Dermis blood vessel endothelial cell (primary cell): ENCODE results near the gene STAT5A. TPM values are rescaled to one million over a fixed set of nuclear protein-coding genes. Genes with fewer than 3 reads are reported as not detected.

Experiments used
- DNase-seq: peaks from one replicate; pipeline ENCODE4 v3.0.0; 2010
- total RNA-seq: library from RNA; depleted of rRNA; stranded (reverse); fragments of >200 nt; gene quantifications from 2 replicates; pipeline ENCODE4 v1.2.3, GENCODE V29; 2014

The STAT5A gene
- total RNA-seq, 1 donor from 2014 or later, result 60.2 TPM

DNA sequence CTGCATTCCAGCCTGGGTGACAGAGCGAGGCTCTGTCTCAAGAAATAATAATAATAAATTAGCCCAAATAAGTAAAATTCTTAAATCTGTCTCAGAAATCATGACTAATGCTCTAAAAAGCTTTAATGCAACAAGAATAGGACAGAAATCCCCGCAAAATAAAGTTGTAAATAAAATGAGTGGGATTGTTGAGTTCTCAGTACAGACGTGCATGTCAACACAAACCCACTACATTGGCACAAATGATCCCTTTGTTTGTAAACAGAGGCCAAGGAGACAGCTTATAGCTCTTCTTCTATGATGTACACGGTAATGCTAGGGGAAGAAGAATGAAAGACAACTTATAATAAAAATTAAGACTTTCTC, 18.1 kb upstream of the STAT5A start:
- DNase-seq, result no peak

DNA sequence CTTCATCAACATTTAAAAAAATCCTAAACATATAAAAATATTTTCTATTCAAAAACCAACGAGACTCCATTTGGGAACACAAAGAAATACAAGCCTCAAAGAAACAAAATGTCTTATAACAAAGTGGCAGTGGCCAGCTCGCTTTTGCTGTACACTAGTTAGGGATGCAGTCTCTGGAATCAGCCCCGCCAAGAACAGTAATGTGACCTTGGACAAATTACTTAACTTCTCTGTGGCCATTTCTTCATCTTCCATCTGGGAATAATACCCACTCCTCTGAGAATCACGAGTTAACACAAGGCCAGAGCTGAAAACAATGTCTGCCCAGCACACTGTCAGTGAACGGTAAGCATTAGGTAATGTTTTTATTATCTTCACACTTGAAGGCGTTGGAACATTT, 17.7 kb upstream of the STAT5A start:
- no peak for DNase-seq

DNA sequence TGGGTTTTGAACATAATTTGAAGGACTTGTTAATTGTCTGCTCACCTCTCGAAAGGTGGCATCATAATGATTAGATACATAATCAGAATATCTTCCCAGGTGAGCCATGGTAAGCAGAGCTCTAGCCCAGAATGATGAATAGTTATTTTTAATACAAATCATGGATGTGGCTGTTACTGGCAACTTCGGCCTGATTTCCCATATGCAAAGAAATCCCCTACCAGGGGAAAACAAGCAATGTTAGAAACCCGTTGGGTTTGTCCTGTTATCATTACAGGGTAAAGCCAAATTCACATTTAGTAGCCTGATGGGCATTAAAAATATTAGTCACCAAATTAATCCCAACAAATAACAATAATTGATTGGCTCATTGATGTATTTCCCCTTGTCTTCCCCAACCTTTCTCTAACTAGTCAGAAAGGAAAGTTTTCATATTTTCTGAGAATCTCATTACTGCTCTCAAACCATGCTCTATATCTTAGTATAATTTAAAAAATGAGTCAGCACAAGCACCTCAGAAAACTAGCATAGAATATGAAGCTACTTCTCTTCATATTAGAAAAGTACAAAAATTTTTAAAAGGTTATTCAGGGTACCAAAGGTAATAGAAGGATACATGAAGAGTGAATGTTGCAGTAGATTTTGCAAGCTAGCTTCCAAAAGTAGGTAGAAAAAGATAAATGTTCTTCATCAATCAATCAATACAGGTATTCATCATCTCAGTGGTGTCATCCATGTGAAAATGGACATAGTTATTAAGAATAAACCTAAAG, 17.1 kb upstream of the STAT5A start:
- DNase-seq, result no peak

DNA sequence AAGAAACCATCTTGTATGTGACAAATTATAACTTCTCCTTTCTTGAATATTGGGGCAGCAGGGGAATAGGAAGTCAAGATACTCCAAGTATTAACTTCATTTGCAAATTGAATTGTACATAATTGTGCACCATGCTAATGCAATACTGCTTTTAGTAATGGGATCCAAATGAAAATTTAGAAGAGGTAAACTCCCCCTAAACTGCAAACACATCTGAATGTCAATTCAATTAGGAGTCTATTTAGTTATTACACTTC, 16.6 kb upstream of the STAT5A start:
- no peak for DNase-seq

DNA sequence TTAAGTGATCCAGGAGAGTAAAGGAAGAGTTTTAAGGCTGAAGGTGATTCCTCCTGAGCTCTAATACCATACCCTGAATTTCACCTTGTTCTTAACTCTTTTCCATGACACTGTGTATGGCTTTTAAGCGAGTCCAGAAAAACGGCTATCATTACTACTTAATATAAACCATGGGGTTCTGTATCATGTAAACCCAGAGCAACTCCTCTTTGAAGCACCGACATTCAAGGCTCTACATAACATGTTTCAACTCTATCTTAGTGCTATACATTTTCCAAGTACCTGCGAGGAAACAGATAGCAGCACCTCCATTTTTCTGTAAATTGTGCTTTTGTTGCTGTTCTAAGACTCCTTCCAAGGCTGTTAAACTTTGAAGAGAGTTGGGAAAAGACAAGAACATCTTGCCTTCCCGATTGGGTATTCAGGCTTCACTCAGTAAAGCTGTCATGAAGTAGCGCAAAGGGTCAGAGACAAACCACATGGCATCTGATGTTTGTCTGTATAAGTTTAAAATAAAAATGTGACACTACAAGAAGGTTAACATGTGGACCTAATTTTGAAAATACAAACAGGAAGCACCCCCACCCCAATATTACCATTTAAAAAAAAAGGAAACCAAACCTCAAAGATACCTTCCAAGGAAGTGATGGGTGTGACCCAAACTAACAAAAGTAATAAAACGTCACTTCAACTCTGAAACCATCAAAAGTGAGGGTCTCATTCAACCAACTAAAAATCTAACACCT, 16.0 kb upstream of the STAT5A start:
- DNase-seq, result no peak

DNA sequence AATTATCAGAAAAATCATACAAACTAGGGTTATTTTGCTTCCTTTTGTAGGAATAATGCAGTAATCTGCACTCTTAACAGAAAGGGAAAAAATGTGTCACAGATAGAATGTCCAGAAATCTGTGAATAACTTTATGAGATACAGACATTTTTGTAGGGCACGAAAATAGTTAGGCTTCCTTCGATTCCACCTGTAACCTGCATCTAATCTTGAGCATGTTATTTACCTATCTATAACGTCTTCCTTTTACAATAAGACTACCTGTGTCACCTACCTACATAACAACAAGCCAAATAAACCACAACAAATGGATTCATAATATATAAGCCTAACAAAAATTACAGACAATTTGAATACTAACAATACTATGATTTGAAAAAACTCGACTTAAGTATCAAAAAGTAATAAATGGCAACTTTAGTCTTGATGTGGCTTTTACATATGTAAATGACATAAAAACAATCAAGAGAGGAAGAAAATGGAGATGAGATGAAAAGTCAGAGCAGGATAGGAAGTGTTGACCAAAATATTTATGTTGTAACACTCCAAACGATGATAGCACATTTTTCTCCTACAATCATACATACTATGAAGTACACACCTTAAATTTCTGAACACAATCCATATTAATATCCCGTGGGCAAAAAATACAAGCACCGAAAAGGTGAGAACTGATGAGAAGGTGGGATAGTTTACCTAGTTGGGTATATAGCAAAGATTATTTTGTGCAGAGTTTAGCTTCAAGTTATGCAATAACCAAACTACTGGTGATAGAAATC, 14.6 kb upstream of the STAT5A start:
- no peak for DNase-seq

DNA sequence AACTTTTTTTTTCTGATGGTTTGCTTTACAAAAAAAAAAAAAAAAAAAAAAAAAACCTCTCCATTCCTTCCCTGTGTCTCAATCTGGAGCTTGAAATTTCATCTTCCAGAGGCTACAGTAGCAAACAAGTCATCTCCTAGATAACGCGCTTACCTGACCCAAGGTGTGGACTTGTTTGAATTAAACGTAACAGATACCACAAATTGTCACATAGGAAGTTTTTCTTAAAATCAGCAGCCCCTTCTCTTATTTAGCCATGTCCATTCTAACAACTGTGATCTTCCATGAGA, 14.1 kb upstream of the STAT5A start:
- no peak for DNase-seq

DNA sequence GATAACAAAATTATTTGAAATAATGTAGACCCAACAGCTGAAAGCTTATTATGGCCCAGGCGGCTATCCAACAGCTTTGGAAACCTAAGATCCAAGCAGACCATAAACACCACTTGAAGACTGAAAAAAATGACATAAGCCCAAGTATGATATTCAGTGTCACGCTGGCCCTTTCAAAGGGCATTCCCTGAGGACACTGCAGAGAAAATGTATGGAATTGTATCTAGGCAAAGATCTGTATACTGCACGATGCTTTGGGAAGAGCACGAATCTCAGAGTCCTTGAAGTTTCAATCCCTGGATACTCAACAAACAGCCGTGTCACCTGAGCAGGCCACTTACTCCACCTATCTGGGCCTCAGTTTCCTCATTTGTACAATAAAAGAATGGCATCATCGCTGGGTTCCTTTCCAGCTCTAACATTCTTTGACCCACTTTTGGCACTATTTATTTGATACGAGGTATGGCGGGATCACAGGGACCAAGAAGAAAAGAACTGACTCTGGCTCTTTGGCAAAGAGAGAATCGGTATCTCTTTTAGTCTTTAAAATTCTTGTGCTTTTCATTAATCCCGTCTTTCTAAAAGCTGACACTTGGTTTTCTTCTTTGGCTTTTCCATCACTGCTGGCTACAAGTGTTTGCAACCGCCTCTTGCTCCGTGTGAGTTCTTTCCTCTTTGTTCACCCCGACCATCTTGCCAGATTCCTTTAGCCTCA, 13.3 kb upstream of the STAT5A start:
- no peak for DNase-seq

DNA sequence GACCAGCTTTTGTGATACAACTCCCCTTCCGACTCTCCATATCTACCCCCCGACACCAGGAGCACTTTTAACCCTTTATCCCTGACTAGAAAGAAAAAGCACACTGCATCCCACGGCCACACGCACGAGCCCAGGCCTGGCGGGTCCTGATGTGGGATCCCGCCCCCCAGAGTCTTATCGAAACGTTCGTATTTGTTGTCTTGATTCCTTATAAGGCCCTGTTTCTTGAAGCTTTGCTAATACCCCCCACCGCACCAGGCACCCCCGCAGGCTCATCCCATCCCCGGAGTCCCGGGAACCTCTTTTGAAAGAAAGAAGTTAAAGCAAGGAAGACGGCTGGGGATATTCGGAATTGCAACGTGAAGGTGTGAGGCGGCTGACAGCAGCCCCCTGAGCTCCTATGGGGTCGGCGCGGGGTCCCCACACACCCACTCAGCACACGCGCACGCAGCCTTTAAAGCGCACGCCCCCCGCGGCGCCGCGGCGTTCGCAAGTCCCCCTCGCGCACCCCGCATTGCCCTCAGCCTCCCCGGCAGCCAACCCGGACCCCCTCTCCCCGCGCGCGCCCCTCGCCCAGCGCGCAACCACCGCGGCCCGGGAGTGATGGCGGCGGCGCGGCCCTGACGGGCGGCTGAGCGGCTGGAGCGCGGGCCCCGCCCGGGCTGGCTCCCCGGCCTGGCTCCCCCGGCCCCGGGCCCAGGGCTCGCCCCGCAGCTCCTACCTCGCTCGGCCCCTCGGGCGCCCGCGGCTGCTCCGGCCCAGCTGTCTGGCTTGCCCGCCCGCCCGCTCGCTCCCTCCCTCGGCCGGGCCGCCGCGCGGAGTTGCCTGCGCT, 12.6 kb upstream of the STAT5A start:
- DNase-seq, result peak; percentile 50

DNA sequence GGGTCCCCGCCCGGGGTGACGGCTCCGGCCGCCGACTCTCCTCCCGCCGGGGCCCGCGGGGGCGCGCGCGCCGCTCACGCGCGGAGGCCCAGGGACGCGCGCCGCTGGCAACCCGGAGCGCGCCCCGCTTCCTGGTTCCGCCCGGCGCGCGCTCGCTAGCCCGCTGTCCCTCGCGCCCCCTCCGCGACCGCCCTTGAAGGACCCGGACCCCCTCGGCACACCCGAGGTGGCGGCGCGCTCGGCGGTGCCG, 12.0 kb upstream of the STAT5A start, which contains the start of gene STAT5B:
Gene STAT5B, minus strand, starts transcription at position 33 of the 250 bp plus-strand sequence. CDS start 44,264 bp downstream, outside the sequence.
- peak; percentile 78 for DNase-seq

DNA sequence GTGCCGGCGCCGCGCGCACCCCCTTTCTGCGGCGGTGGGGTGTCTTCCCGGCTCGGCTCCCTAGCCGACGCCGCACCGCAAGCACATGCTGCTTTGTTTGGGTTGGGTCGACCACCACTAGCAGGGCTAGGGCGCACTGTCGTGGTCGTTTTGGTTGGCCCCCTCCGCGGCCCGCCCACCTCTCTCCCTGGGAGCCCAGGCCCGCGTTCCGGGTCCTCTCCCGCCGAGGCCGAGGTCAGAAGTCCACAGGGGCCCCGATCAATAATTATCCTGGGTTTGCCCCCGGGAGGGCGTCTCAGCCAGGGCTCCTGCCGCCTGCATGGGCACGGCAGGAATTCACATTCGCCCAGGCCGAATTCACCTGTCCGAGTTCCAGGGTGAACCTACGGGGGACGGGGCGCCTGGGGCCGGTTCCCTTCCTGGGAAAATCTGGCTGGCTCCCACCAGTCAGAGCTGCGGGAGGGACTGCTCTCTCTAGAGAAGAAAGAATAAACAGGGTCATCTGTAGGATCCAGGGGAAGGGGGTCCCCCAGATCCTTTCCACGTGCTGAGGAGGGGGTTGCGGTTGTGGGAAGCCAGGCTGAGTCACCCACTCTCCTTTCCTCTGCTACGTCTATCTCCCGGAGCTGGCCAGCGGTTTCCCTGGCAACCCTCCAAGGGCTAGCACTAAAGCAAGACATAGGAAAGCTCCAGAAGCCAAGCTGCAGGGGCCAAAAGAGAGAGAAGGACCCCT, 11.5 kb upstream of the STAT5A start:
- DNase-seq, result peak; percentile 87

DNA sequence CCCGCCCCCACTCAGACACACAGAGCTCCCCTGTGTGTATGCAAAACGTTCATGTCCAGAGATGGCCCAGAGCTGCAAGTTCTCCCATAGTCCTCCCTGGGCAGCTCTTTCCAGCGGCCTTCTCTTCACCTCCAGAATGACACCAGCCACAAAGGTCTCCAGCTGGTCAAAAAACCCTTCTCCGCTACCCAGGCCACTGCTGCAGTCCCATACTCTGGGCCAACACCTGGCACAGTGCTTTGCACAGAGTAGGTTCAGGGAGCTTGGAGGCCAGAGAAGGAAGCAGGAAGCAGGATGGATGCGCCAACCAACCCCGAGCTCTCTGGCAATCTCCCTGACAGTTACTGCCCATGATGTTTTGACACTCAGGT, 11.0 kb upstream of the STAT5A start:
- no peak for DNase-seq

DNA sequence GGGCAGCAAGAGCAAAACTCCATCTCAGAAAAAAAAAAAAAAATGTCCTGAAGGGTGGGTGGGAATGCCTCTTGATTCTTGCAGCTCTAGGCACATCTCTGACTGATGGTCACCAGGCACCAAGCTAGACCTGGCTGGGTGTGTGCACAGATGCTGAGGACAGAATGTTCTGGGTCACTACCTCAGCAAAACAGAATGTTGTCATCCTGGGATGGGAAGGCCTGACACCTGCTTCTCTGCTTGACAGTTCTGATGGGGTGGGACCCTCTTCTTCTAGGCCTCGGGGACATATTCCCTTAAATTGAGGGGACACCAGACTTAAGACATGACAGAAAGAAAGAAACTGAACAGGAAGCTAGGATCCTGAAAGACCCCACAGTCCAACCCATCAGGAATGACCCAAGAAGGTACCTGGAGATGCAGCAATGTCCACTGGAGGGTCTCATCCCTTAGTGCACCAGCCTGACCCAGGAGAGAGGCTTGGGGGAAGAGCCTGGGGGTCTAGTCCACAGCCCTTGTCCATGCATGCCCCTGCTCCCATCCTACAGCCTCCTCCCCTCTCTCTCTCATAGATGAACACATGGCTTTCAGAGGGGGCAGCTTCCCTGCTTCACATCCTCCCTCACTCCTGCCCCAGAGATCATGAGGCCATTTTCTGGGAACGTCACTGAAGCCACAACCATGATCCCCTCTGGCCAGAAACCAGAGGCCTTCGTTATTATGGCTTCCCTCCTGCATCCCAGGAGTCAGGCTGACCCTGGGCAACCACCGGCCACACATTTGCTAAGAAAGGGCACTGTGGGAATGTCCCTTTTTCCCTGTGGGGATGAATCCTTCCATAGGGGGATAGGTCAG, 8.3 kb upstream of the STAT5A start:
- no peak for DNase-seq

DNA sequence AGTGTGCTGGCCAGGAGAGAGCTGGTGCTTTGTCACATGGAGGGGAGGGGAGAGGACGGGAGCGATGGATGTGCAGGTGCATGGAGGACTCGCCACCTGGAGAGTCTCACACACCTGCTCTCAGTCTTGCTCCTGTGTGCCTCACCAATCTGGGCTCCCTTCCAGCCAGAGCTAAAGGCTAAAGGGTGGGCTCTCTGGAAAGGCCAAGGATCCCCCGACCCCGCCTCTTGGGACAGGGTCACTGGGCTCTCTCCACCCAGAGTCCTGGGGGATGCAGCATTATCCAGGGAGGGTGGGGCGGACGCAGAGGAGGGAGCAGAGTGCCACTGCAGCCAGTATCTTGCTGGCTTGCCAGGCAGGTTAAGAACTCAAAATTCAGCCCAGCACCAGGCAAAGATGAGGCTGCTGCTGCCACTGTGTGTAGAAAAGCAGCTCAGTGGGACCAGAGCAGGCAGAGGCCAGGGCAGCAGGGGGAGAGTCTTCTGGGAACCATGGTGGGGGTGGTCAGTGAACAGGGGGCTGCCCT, 6.7 kb upstream of the STAT5A start:
- DNase-seq, result no peak

DNA sequence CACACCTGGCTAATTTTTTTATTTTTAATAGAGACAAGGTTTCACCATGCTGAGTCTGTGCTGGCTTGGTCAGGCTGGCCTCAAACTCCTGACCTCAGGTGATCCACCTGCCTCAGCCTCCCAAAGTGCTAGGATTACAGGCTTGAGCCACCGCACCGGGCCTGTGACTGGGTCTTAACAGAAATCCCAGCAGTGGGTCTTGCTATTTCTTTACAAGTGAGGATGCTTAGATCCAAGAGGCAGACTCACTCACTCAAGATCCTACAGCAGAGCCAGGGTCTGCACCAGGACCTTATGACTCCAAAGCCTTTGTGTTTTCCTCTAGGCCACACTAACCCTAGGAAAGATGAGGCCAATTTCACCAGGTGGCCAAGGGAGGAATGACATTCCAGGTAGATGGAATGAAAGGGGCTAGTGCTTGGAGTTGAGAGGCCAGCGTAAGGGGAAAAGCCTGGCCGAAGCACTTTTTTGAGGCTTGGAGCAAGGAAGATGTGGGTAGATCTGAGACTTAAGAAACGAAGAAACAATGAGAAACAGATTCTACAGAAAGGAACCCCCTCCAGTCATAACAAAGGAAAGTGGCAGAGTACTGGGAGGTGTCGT, 5.7 kb upstream of the STAT5A start:
- DNase-seq, result no peak

DNA sequence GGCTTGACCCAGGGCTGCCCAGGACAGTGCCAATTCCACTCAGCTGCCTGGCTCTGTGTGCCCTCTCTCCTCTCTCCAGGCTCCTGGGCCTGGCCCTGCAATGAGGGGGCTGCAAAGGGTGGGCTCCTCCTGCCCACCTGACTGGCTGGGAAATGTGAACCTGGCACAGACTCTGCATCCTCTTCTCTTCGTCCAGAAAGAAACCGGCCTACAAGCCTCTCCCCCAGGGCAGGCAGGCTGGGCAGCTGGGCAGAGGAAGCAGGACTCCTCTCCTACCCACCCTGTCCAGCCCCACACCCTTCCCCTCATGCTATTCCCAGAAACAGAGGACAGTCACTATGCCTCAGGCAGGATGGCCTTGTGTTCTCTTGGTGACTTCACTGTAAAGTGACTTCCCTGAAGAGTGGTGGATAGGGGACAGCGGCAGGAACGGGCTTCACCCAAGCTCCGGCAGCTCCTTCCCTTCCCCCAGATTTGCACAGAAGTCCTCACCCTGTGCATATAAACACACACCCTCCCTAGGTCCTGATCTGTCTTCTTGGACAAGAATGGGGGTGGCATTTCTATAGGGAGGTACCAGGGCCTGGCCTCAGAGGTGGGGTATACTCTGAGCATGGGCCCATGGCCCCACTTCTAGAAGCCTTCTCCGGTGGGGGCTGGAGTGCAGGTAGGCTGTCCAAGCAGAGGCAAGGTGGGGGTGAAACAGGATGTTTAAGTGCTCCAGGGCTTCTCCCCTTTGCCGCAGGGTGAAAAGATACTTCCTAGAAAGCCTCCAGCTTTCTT, 4.9 kb upstream of the STAT5A start:
- DNase-seq, result no peak

DNA sequence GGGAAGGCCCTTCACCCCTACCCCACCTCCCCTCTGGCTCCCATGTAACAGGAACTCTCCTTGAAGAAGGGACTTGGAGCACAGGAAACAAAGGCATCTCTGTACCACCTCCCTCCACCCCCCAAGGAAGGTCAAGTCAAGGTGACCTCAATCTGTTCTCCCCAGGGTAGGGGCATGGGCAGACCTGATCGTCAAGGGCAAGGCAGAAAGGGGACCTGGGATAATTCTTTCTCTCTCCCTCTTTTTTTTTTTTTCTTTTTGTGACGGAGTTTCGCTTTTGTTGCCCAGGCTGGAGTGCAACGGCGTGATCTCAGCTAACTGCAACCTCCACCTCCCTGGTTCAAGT, 4.3 kb upstream of the STAT5A start:
- no peak for DNase-seq

DNA sequence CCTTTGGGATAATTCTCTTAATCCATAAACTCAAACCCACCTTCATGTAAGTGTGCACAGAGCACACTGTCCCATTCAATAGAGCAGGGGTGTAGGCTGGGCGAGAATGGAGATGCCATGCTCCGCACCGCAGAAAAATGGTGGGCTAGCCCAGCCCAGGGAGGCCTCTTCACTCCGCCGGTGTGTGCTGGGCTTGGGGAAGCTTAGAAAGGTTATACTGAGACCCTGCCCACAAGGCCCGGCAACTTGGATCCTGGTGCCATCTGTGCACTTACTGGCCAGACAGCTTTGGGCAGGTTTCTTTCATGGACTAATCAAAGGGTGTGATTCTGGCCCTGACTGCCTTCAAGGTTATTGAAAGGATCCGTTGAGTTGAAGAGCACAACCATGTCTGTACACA, 3.7 kb upstream of the STAT5A start:
- DNase-seq, result no peak

DNA sequence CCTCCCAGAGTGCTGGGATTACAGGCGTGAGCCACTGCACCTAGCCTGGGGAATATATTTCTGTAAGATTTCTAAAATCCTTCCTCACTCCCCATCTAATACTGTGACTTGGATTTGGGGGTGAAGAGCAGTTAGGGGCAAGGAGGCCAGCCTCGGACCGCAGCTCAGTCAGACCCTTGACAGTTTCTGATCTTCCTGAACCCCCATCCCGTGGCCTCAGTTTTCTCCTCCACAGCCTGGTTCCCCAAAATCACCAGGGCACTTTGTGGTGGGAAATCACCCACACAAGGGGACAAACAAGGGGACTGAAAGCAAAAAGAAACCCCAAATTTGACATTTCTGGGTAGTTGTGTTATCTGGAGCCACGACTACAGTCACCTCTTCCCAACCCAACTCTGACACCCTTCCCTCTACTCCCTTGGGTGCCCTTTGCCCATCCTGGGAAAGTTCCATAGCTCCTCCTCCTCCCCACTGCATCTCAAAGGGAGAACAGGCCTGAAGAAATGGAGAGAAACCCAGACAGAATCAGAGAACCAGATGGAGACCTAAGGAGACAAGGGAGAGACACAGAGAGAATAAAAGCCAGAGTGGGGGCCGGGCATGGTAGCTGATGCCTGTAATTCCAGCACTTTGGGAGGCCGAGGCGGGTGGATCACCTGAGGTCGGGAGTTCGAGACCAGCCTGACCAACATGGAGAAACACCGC, 2.8 kb upstream of the STAT5A start:
- no peak for DNase-seq
